ENCODE measurements around the gene CX3CR1.

Gene CX3CR1

GRCh38 chr3:39296197-39297077, 16.6 kb upstream of the CX3CR1 start:
- Histone ChIP-seq H2BK5ac (ENCODE audit: low read length) (no peak overlapping the region), H3K56ac (ENCODE audit: low read length) (no peak overlapping the region), H3K27ac (ENCODE audit: low read depth, low read length) (no peak overlapping the region), H3K79me1 (ENCODE audit: low read length) (no peaks in the 10 kb centered on the region), H3K23ac (ENCODE audit: low read length) (no peak overlapping the region), H2AK5ac (ENCODE audit: low read length) (no peak overlapping the region), H3K4ac (ENCODE audit: low read depth, low read length) (no peak overlapping the region), H3K4me2 (ENCODE audit: low read length) (no peak overlapping the region), H3K79me2 (ENCODE audit: control insufficient read depth, insufficient read depth, low read length) (no peaks in the 10 kb centered on the region), H4K8ac (ENCODE audit: low read depth, low read length) (no peak overlapping the region), H3K4me3 (ENCODE audit: low read length) (no peak overlapping the region), H2BK15ac (replicated peaks; ENCODE audit: low read depth) (no peak overlapping the region), H3K4me1 (ENCODE audit: control insufficient read depth, low read depth, low read length) (no peaks in the 10 kb centered on the region), H3K18ac (ENCODE audit: low read length) (no peak overlapping the region), H2BK120ac (ENCODE audit: low read depth, low read length) (no peak overlapping the region), H3K36me3 (ENCODE audit: control insufficient read depth, insufficient read depth, low read length) (no peaks in the 10 kb centered on the region), H4K5ac (ENCODE audit: low read length) (no peak overlapping the region), H3K9ac (ENCODE audit: low read length) (no peak overlapping the region), H3K27me3 (ENCODE audit: insufficient read depth, low read length, poor library complexity) (no peaks in the 10 kb centered on the region)
- no CpG with 5 or more reads among the region's 4 CpGs for WGBS (ENCODE audit: extremely low coverage, insufficient coverage, low lambda C conversion rate)
- no peak for DNase-seq

GRCh38 chr3:39295184-39295775, 15.4 kb upstream of the CX3CR1 start:
- H2BK5ac ChIP-seq (ENCODE audit: low read length) = no peak overlapping the region
- H3K18ac ChIP-seq (ENCODE audit: low read length) = no peak overlapping the region
- H3K23ac ChIP-seq (ENCODE audit: low read length) = peak overlapping the region; percentile 32
- no peak overlapping the region for H3K4me3 ChIP-seq (ENCODE audit: low read length)
- no CpG with 5 or more reads among the region's 5 CpGs for WGBS (ENCODE audit: extremely low coverage, insufficient coverage, low lambda C conversion rate)
- no peak overlapping the region for H2BK120ac ChIP-seq (ENCODE audit: low read depth, low read length)
- H3K9ac ChIP-seq (ENCODE audit: low read length) = no peak overlapping the region
- H3K4me2 ChIP-seq (ENCODE audit: low read length) = no peak overlapping the region
- no peaks in the 10 kb centered on the region for H3K27me3 ChIP-seq (ENCODE audit: insufficient read depth, low read length, poor library complexity)
- H3K27ac ChIP-seq (ENCODE audit: low read depth, low read length) = no peak overlapping the region
- no peaks in the 10 kb centered on the region for H3K79me1 ChIP-seq (ENCODE audit: low read length)
- H4K8ac ChIP-seq (ENCODE audit: low read depth, low read length) = no peak overlapping the region
- no peaks in the 10 kb centered on the region for H3K4me1 ChIP-seq (ENCODE audit: control insufficient read depth, low read depth, low read length)
- H3K56ac ChIP-seq (ENCODE audit: low read length) = no peak overlapping the region
- no peak overlapping the region for H2BK15ac ChIP-seq (replicated peaks; ENCODE audit: low read depth)
- no peaks in the 10 kb centered on the region for H3K79me2 ChIP-seq (ENCODE audit: control insufficient read depth, insufficient read depth, low read length)
- no peak overlapping the region for H4K5ac ChIP-seq (ENCODE audit: low read length)
- H3K4ac ChIP-seq (ENCODE audit: low read depth, low read length) = no peak overlapping the region
- no peak for DNase-seq
- H2AK5ac ChIP-seq (ENCODE audit: low read length) = no peak overlapping the region
- no peaks in the 10 kb centered on the region for H3K36me3 ChIP-seq (ENCODE audit: control insufficient read depth, insufficient read depth, low read length)

GRCh38 chr3:39294446-39295183, 14.8 kb upstream of the CX3CR1 start:
- WGBS (ENCODE audit: extremely low coverage, insufficient coverage, low lambda C conversion rate) = no CpG with 5 or more reads among the region's 10 CpGs
- DNase-seq = no peak
- no peaks in the 10 kb centered on the region for H3K4me1 ChIP-seq (ENCODE audit: control insufficient read depth, low read depth, low read length)

GRCh38 chr3:39292961-39293360, 13.1 kb upstream of the CX3CR1 start:
- no peak overlapping the region for H3K4me2 ChIP-seq (ENCODE audit: low read length)
- no peak overlapping the region for H2AK5ac ChIP-seq (ENCODE audit: low read length)
- no peak overlapping the region for H3K9ac ChIP-seq (ENCODE audit: low read length)
- H4K5ac ChIP-seq (ENCODE audit: low read length) = no peak overlapping the region
- H3K4ac ChIP-seq (ENCODE audit: low read depth, low read length) = no peak overlapping the region
- WGBS (ENCODE audit: extremely low coverage, insufficient coverage, low lambda C conversion rate) = no CpG with 5 or more reads among the region's 4 CpGs
- no peak overlapping the region for H3K56ac ChIP-seq (ENCODE audit: low read length)
- no peak overlapping the region for H2BK120ac ChIP-seq (ENCODE audit: low read depth, low read length)
- H3K18ac ChIP-seq (ENCODE audit: low read length) = no peak overlapping the region
- no peak overlapping the region for H3K4me3 ChIP-seq (ENCODE audit: low read length)
- H3K27ac ChIP-seq (ENCODE audit: low read depth, low read length) = no peak overlapping the region
- no peaks in the 10 kb centered on the region for H3K79me2 ChIP-seq (ENCODE audit: control insufficient read depth, insufficient read depth, low read length)
- no peaks in the 10 kb centered on the region for H3K27me3 ChIP-seq (ENCODE audit: insufficient read depth, low read length, poor library complexity)
- no peak overlapping the region for H2BK5ac ChIP-seq (ENCODE audit: low read length)
- no peaks in the 10 kb centered on the region for H3K79me1 ChIP-seq (ENCODE audit: low read length)
- H3K36me3 ChIP-seq (ENCODE audit: control insufficient read depth, insufficient read depth, low read length) = no peaks in the 10 kb centered on the region
- H2BK15ac ChIP-seq (replicated peaks; ENCODE audit: low read depth) = no peak overlapping the region
- no peaks in the 10 kb centered on the region for H3K4me1 ChIP-seq (ENCODE audit: control insufficient read depth, low read depth, low read length)
- no peak overlapping the region for H4K8ac ChIP-seq (ENCODE audit: low read depth, low read length)
- no peak overlapping the region for H3K23ac ChIP-seq (ENCODE audit: low read length)
- DNase-seq = no peak

More at GRCh38 chr3:39294446-39295183, 14.8 kb upstream of the CX3CR1 start:
- no peak overlapping the region for H2AK5ac ChIP-seq (ENCODE audit: low read length)
- no peak overlapping the region for H3K4me3 ChIP-seq (ENCODE audit: low read length)
- H3K79me2 ChIP-seq (ENCODE audit: control insufficient read depth, insufficient read depth, low read length) = no peaks in the 10 kb centered on the region
- no peak overlapping the region for H3K18ac ChIP-seq (ENCODE audit: low read length)
- no peak overlapping the region for H2BK15ac ChIP-seq (replicated peaks; ENCODE audit: low read depth)
- no peak overlapping the region for H2BK120ac ChIP-seq (ENCODE audit: low read depth, low read length)
- H3K23ac ChIP-seq (ENCODE audit: low read length) = no peak overlapping the region
- H3K36me3 ChIP-seq (ENCODE audit: control insufficient read depth, insufficient read depth, low read length) = no peaks in the 10 kb centered on the region
- H3K4ac ChIP-seq (ENCODE audit: low read depth, low read length) = no peak overlapping the region
- H3K56ac ChIP-seq (ENCODE audit: low read length) = no peak overlapping the region
- H4K5ac ChIP-seq (ENCODE audit: low read length) = no peak overlapping the region
- H3K4me2 ChIP-seq (ENCODE audit: low read length) = no peak overlapping the region
- H3K79me1 ChIP-seq (ENCODE audit: low read length) = no peaks in the 10 kb centered on the region
- no peak overlapping the region for H2BK5ac ChIP-seq (ENCODE audit: low read length)
- no peak overlapping the region for H3K9ac ChIP-seq (ENCODE audit: low read length)
- H3K27ac ChIP-seq (ENCODE audit: low read depth, low read length) = no peak overlapping the region
- H4K8ac ChIP-seq (ENCODE audit: low read depth, low read length) = no peak overlapping the region
- no peaks in the 10 kb centered on the region for H3K27me3 ChIP-seq (ENCODE audit: insufficient read depth, low read length, poor library complexity)

- Histone ChIP-seq H3K4me2 (ENCODE audit: low read length) (no peak overlapping the region), H2BK5ac (ENCODE audit: low read length) (no peak overlapping the region), H4K5ac (ENCODE audit: low read length) (no peak overlapping the region), H3K4me3 (ENCODE audit: low read length) (no peak overlapping the region), H3K9ac (ENCODE audit: low read length) (no peak overlapping the region), H3K27me3 (ENCODE audit: insufficient read depth, low read length, poor library complexity) (no peaks in the 10 kb centered on the region), H3K56ac (ENCODE audit: low read length) (no peak overlapping the region), H3K27ac (ENCODE audit: low read depth, low read length) (no peak overlapping the region), H3K23ac (ENCODE audit: low read length) (no peak overlapping the region), H2BK120ac (ENCODE audit: low read depth, low read length) (no peak overlapping the region), H3K79me2 (ENCODE audit: control insufficient read depth, insufficient read depth, low read length) (no peaks in the 10 kb centered on the region), H3K4me1 (ENCODE audit: control insufficient read depth, low read depth, low read length) (no peaks in the 10 kb centered on the region), H4K8ac (ENCODE audit: low read depth, low read length) (no peak overlapping the region), H2AK5ac (ENCODE audit: low read length) (no peak overlapping the region), H2BK15ac (replicated peaks; ENCODE audit: low read depth) (no peak overlapping the region), H3K79me1 (ENCODE audit: low read length) (no peaks in the 10 kb centered on the region), H3K4ac (ENCODE audit: low read depth, low read length) (no peak overlapping the region), H3K18ac (ENCODE audit: low read length) (no peak overlapping the region), H3K36me3 (ENCODE audit: control insufficient read depth, insufficient read depth, low read length) (no peaks in the 10 kb centered on the region)
- WGBS (ENCODE audit: extremely low coverage, insufficient coverage, low lambda C conversion rate) = no CpG with 5 or more reads among the region's 5 CpGs
- peak; percentile 79 for DNase-seq
Measured at GRCh38 chr3:39291903-39292329, 12.1 kb upstream of the CX3CR1 start.
